HG03565 (cell line): ENCODE data around the gene ABHD11.
"Not testable (repeated sequence)": the region's sequence is repeated elsewhere in the genome, so short reads cannot be mapped to it uniquely, and the experiment has no call there.

Source experiments
- ATAC-seq: cut with Tn5 transposase; IDR thresholded peaks from one replicate; pipeline ENCODE4 v1.9.1; 2021; ENCODE audit warnings: mild to moderate bottlenecking, moderate library complexity; ENCODE audit not compliant: unreplicated experiment

The ABHD11 gene

GRCh38 chr7:73720443-73720842 lies 18.2 kb downstream of the ABHD11 start:
- ATAC-seq = not testable (repeated sequence)

- no peak for ATAC-seq
Observed at GRCh38 chr7:73719806-73720169, 18.8 kb downstream of the ABHD11 start.

GRCh38 chr7:73718905-73719805 lies 19.4 kb downstream of the ABHD11 start, which contains the start of gene STX1A:
Gene STX1A (minus strand): TSS chr7:73719669. CDS start chr7:73719631, 38 bp downstream.
- ATAC-seq = peak; percentile 54

- no peak for ATAC-seq
Observed at GRCh38 chr7:73718438-73718881, 20.1 kb downstream of the ABHD11 start.

GRCh38 chr7:73717991-73718405 lies 20.6 kb downstream of the ABHD11 start:
- no peak for ATAC-seq

- ATAC-seq = no peak
Observed at GRCh38 chr7:73717025-73717807, 21.4 kb downstream of the ABHD11 start.

GRCh38 chr7:73716318-73716890 lies 22.2 kb downstream of the ABHD11 start:
- ATAC-seq = no peak

- ATAC-seq = no peak
Observed at GRCh38 chr7:73715648-73716317, 22.8 kb downstream of the ABHD11 start.

- not testable (repeated sequence) for ATAC-seq
Observed at GRCh38 chr7:73713319-73713718, 25.3 kb downstream of the ABHD11 start.

GRCh38 chr7:73712773-73713172 lies 25.8 kb downstream of the ABHD11 start:
- no peak for ATAC-seq

GRCh38 chr7:73708961-73709549 lies 29.5 kb downstream of the ABHD11 start:
- ATAC-seq = no peak

GRCh38 chr7:73707045-73707631 lies 31.5 kb downstream of the ABHD11 start:
- no peak for ATAC-seq

- ATAC-seq = no peak
Observed at GRCh38 chr7:73706126-73707044, 32.2 kb downstream of the ABHD11 start.

- ATAC-seq = no peak
Observed at GRCh38 chr7:73705551-73705920, 33.1 kb downstream of the ABHD11 start.

- ATAC-seq = no peak
Observed at GRCh38 chr7:73704640-73705550, 33.7 kb downstream of the ABHD11 start.

GRCh38 chr7:73703757-73704639 lies 34.6 kb downstream of the ABHD11 start:
- no peak for ATAC-seq

GRCh38 chr7:73703225-73703624 lies 35.4 kb downstream of the ABHD11 start:
- ATAC-seq = no peak
